HG02852 (cell line): ENCODE results near the gene PTPA.

Experiments
- ATAC-seq: cut with Tn5 transposase; IDR thresholded peaks from one replicate; pipeline ENCODE4 v1.9.1; 2021; ENCODE audit warnings: mild to moderate bottlenecking, moderate library complexity; ENCODE audit not compliant: unreplicated experiment

The PTPA gene

GRCh38 chr9:129110740-129111527 is at the start of gene PTPA, which contains the start of gene CRAT:
TSS of gene PTPA (plus strand) at chr9:129111415. CDS start at chr9:129111601, 186 bp downstream.
TSS of gene CRAT (minus strand) at chr9:129110793. CDS start at chr9:129110509, 284 bp downstream.
- ATAC-seq: peak; percentile 76

- no peak for ATAC-seq
Measured at GRCh38 chr9:129063061-129063460, 48.2 kb upstream of the PTPA start.

GRCh38 chr9:129064499-129064908 is 46.7 kb upstream of the PTPA start:
- ATAC-seq: no peak

- no peak for ATAC-seq
Measured at GRCh38 chr9:129068110-129068509, 43.1 kb upstream of the PTPA start.

GRCh38 chr9:129068990-129069861 is 42.0 kb upstream of the PTPA start:
- ATAC-seq: peak; percentile 54

- no peak for ATAC-seq
Measured at GRCh38 chr9:129069862-129070641, 41.2 kb upstream of the PTPA start.

GRCh38 chr9:129070696-129071525 is 40.3 kb upstream of the PTPA start:
- ATAC-seq: no peak

GRCh38 chr9:129071526-129072126 is 39.6 kb upstream of the PTPA start:
- no peak for ATAC-seq

- ATAC-seq: no peak
Measured at GRCh38 chr9:129072171-129072570, 39.0 kb upstream of the PTPA start.

- no peak for ATAC-seq
Measured at GRCh38 chr9:129073404-129073803, 37.8 kb upstream of the PTPA start.

- no peak for ATAC-seq
Measured at GRCh38 chr9:129074106-129074505, 37.1 kb upstream of the PTPA start.

GRCh38 chr9:129075996-129076639 is 35.1 kb upstream of the PTPA start:
- no peak for ATAC-seq

GRCh38 chr9:129076640-129077037 is 34.6 kb upstream of the PTPA start:
- ATAC-seq: no peak

- no peak for ATAC-seq
Measured at GRCh38 chr9:129077236-129077635, 34.0 kb upstream of the PTPA start.

GRCh38 chr9:129078691-129079503 is 32.3 kb upstream of the PTPA start:
- ATAC-seq: no peak

- no peak for ATAC-seq
Measured at GRCh38 chr9:129079829-129080228, 31.4 kb upstream of the PTPA start.

GRCh38 chr9:129080298-129080600 is 31.0 kb upstream of the PTPA start:
- no peak for ATAC-seq

GRCh38 chr9:129080601-129081387 is 30.4 kb upstream of the PTPA start, which contains the start of gene DOLPP1:
TSS of gene DOLPP1 (plus strand) at chr9:129081111. CDS start at chr9:129081132, 21 bp downstream.
- peak; percentile 91 for ATAC-seq
